A204.1 (cell line): Measurements from ENCODE around the gene SHKBP1.
"Not testable (repeated sequence)": the region's sequence is repeated elsewhere in the genome, so short reads cannot be mapped to it uniquely, and the experiment has no call there.

ENCODE experiments used
- FAIRE-seq: peaks from 2 replicates; lab custom pipeline; 2012; peaks lifted over from hg19 to GRCh38; lab: Jason Lieb, UNC

The SHKBP1 gene

GRCh38 chr19:40617961-40618360 is 41.3 kb downstream of the SHKBP1 start:
- FAIRE-seq = no peak

GRCh38 chr19:40619333-40620160 is 42.9 kb downstream of the SHKBP1 start:
- no peak for FAIRE-seq

DNA sequence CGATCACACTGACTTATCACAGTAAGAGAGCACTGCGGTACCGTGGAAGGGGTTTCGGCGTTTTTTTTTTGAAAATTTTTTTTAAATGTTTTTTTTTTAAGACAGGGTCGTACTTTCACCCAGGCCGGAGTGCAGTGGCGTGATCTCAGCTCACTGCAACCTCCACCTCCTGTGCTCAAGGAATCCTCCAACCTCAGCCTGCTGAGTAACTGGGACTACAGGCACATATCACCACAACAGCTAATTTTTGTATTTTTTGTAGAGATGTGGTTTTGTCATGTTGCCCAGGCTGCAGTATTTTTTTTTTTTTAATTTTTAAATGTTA is 43.5 kb downstream of the SHKBP1 start:
- FAIRE-seq = no peak

DNA sequence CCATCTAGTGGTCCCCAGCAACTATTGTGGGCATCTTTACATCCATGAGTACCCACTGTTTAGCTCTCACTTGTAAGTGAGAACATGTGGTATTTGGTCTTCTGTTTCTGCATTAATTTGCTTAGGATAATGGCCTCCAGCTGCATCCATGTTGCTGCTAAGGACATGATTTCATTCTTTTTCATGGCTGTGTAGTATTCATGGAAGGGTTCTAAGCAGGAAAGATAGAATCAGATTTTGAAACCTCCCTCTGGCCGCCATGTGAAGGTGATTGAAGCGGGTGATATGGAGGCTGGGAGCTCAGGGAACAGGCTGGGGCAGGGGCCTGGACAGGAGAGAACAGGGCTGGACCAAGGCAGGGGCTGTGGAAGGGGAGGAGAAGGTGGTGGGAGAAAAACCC is 44.6 kb downstream of the SHKBP1 start:
- FAIRE-seq = no peak

- no peak for FAIRE-seq
Observed at GRCh38 chr19:40621966-40622772, 45.5 kb downstream of the SHKBP1 start.

DNA sequence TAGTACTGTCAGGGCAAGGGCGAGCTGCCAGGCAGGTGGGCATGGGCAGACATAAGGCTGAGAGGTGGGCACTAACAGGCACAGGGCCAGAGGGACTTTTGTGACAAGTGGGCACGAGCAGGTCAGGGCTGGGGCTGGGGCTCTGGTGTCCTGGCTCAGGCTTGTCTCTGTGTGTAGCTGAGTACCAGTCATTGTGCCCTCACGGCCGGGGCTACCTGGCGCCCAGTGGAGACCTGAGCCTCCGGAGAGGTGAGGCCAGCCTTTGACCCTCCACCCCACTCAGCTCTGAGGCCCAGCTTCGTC is 46.1 kb downstream of the SHKBP1 start:
- no peak for FAIRE-seq

DNA sequence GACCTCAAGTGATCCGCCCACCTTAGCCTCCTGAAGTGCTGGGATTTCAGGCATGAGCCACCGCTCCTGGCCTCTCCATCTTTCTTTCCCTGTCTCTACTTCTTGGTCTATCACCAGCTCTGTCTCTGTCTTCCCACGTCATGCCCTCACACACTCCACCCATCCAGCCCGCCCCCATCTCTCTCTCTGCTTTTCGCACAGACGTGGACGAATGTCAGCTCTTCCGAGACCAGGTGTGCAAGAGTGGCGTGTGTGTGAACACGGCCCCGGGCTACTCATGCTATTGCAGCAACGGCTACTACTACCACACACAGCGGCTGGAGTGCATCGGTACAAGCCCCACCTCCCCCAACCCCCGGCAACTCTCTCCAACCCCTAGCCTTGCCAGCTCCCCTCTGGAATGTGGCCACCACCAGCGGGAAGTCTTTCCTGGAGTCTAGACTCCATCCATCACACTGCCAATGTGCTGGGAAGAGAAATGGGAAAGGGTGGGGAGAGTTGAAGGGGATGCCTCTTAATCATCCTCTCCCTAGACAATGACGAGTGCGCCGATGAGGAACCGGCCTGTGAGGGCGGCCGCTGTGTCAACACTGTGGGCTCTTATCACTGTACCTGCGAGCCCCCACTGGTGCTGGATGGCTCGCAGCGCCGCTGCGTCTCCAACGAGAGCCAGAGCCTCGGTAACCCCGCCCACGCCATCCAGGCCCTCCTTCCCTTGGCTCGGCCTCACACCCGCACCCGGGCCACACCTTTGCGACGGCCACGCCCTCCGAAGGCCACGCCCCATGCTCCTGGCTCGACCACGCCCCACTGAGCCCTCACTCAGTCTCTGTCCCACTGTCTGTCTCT is 47.0 kb downstream of the SHKBP1 start:
- no peak for FAIRE-seq

DNA sequence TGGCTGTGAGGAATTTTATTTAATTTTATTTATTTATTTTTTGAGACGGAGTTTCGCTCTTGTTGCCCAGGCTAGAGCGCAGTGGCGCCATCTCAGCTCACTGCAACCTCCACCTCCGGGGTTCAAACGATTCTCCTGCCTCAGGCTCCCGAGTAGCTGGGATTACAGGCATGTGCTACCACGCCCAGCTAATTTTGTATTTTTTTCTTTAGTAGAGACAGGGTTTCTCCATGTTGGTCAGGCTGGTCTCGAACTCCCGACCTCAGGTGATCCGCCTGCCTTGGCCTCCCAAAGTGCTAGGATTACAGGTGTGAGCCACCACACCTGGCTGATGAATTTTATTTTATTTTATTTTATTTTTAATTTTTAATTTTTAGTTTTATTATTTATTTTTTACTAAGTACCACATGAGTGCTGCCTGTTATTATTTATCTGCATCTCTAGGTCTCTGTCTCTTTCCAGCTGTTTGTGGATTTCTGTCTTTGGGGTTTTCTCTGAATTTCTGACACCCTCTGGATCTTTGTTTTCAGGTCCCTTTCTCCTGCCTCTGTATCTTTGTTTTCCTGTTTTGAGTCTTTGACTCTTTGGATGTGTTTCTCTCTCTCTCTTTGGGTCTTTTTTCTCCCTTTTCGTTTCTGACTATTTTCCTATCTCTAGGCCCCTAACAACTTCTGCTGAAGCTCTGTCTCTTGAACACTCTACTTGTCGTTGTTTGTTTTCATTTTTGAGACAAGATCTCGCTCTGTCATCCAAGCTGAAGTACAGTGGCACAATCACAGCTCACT is 47.9 kb downstream of the SHKBP1 start:
- not testable (repeated sequence) for FAIRE-seq

- FAIRE-seq = no peak
Observed at GRCh38 chr19:40625406-40626120, 48.9 kb downstream of the SHKBP1 start.

DNA sequence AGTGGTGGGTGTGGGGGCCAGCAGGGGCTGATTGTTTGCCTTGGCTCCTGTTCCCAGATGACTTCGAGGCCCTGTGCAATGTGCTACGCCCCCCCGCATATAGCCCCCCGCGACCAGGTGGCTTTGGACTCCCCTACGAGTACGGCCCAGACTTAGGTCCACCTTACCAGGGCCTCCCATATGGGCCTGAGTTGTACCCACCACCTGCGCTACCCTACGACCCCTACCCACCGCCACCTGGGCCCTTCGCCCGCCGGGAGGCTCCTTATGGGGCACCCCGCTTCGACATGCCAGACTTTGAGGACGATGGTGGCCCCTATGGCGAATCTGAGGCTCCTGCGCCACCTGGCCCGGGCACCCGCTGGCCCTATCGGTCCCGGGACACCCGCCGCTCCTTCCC is 50.2 kb downstream of the SHKBP1 start:
- no peak for FAIRE-seq

- FAIRE-seq = no peak
Observed at GRCh38 chr19:40627486-40628279, 51.0 kb downstream of the SHKBP1 start.

DNA sequence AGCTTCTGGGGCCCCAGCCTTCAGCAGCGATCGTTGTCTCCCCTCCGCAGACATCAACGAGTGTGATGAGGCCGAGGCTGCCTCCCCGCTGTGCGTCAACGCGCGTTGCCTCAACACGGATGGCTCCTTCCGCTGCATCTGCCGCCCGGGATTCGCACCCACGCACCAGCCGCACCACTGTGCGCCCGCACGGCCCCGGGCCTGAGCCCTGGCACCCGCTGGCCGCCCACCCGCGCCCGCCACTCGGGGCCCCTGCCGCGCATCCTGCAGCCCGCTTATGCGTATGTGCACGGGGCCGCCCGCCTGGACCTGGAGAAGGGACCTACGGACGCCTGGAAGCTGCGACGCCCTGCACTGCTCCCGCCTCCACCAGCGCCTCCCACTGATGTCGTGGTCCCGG is 52.7 kb downstream of the SHKBP1 start:
- FAIRE-seq = no peak

GRCh38 chr19:40630571-40631160 is 54.0 kb downstream of the SHKBP1 start:
- FAIRE-seq = no peak

GRCh38 chr19:40632311-40633036 is 55.8 kb downstream of the SHKBP1 start:
- FAIRE-seq = no peak

DNA sequence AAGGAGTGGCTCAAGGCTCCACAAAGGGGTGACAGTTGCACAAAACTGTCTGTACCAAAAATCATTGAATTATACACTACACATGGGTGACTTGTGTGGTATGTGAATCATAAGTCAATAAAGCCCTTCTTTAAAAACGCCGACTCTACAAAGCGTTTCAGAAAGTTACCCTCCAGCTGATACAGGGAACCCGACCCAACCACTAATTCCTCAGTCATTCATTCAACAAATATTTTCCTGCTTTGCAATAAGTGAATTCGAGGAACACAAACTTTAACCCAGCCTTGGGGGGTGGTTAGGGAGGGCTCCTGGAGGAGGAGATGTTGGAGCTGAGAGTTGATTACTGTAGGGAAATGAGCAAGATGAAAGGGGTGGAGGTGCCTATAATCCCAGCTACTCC is 56.5 kb downstream of the SHKBP1 start:
- FAIRE-seq = no peak

GRCh38 chr19:40638327-40638726 is 61.7 kb downstream of the SHKBP1 start:
- no peak for FAIRE-seq

- no peak for FAIRE-seq
Observed at GRCh38 chr19:40639638-40639982, 62.9 kb downstream of the SHKBP1 start.

GRCh38 chr19:40640744-40641143 is 64.1 kb downstream of the SHKBP1 start:
- FAIRE-seq = no peak
